ENCODE data around the gene CCL24.
"Not testable (repeated sequence)": the region's sequence is repeated elsewhere in the genome, so short reads cannot be mapped to it uniquely, and the experiment has no call there.

GRCh38 chr7:75854813-75855345, 41.3 kb upstream of the CCL24 start:
- not testable (repeated sequence) for TF ChIP-seq CTCF, POLR2A (IDR thresholded peaks at IDR 0.05)
